HG02588 (cell line): ENCODE measurements around the gene MITD1.
"Not testable (repeated sequence)": the region's sequence is repeated elsewhere in the genome, so short reads cannot be mapped to it uniquely, and the experiment has no call there.

Experiments
- ATAC-seq: cut with Tn5 transposase; IDR thresholded peaks from one replicate; pipeline ENCODE4 v1.9.1; 2021; ENCODE audit warnings: mild to moderate bottlenecking, moderate library complexity; ENCODE audit not compliant: unreplicated experiment

The MITD1 gene

DNA sequence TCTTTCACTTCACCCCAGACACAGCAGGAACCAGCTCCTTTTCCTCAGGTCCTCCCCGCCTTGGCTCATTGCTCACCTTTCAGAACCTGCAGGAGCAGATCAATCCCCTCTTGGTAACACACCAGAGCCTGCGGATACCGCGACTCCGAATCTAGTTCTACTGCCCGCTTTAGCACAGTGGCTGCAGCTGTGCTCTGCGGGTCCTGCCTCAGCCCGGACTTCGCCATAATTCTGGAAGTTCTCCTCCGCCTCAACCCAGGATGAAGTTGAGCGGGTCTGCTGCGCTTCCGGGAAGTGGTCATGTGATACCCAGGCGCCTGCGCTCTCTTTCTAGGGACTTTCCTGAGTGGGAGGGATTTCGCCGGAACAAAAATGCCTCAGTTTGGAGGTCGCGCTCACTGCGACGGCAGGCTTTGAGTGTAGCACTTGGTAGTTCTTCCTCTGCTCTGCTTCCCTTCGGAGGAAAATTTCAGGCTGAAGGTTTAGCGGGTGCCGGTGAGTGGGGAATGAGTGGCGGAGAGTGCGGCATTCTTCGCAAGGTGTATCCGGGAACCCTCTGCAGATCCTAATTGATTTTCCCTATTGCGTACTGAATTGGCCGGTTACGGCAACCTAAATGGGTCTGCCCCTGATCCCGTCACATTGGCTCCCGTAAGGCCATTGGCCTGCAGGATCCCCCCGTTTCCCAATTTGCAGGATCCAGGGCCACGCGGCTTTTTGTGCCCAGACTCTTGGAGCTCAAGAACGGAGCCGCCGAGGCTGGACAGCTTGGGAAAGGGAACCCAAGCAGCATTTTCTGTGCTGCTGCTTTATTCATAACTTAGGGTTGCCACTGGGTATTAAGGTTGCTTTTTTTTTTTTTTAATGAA is at the start of gene MITD1, which contains the start of gene MRPL30:
Gene MITD1, minus strand, starts transcription at position 304 of the 869 bp plus-strand sequence. Its CDS starts 77 bp downstream, at position 227.
Gene MRPL30, plus strand, starts transcription at position 430 of the 869 bp plus-strand sequence. CDS start 5,020 bp downstream, outside the sequence.
- ATAC-seq = peak; percentile 93

DNA sequence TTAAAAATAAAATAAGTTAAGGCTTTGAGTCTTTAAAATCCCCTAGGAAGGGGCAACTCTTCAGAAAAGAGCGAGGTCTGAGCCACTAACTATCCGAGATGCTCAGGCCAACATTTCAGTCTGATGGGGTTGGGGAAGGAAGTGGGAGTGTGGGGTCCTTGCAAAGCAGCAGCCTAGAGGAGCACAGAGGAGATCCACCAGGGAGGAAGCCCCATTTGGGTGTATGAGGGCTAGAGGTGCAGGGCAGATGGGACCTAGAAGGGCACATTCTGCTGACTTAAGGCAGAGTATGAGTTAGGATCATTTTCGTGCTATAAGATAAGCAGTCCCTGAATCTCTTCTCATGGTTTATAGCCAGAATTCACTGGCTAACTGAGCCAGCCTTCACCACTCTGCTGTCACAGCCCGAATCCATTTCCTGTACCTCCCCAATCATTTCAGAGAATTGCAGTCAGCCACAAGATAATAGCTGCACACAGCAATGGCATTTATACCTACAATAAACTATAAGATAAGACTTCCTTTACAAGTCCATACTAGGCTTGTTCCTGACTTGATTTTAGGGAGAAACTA is 37.2 kb upstream of the MITD1 start:
- no peak for ATAC-seq

DNA sequence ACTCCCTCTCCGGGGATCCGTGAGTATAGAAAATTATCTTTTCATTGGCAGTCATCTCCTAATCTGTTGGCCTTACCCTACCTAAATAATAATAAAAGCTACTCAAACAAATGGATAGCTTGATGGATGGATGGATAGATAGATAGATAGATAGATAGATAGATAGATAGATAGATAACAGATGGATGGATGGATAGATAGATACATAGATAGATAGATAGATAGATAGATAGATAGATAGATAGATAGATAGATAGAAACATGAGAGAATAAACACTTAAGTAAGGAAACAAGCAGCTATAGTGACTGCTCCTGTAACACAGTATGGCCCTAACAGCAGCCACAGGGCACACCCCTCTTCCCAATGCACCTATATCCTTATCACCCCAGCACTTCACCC is 35.2 kb upstream of the MITD1 start:
- ATAC-seq = no peak

DNA sequence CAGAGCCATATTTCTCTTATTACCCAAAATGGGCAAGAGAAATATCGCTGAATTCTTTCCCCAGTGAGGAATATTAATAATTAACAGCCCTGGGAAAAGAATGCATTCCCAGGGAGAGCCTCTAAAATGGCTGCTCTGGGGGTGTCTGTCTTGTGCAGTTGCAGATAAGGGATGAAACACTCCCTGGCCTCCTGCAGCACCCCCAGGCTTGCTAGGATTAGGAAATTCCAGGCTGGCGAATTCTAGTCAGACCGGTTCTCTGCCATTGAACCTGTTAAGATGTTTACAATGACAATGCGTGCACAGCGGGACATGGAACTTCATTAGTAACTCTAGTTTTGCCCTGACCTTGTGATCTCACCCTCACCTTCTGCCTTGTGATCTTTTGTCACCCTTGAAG is 24.6 kb upstream of the MITD1 start:
- ATAC-seq = no peak

DNA sequence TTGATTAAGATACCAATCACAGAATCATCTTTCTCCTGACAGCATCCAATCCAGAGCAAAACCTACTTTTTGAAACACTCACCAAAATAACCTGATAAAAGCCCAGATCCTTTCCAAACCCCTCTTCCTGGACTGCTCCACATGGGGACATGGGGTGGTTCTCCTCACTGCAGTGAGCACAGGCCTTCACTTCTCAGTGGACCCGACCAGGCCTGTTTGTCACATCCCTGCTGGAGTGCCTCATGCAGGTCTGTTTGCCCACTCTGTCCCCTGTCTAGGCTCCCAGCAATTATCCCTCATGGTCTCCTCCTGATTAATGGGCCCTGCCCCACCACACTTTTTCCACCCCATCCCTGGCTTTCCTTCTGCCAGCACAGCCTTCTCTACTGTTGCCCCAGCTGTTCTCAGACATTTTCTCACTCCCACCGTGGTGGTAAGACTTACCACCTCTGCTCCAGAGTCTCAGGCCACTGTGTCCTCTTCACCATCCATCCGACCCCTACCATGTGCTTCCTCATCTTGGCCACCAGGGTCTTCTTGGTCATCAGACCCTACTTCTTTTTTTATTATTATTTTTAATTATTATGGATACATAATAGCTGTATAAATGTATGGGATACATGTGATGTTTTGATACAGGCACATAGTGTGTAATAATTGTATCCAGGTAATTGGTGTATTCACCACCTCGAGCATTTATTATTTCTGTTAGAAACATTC is 21.3 kb upstream of the MITD1 start:
- no peak for ATAC-seq

DNA sequence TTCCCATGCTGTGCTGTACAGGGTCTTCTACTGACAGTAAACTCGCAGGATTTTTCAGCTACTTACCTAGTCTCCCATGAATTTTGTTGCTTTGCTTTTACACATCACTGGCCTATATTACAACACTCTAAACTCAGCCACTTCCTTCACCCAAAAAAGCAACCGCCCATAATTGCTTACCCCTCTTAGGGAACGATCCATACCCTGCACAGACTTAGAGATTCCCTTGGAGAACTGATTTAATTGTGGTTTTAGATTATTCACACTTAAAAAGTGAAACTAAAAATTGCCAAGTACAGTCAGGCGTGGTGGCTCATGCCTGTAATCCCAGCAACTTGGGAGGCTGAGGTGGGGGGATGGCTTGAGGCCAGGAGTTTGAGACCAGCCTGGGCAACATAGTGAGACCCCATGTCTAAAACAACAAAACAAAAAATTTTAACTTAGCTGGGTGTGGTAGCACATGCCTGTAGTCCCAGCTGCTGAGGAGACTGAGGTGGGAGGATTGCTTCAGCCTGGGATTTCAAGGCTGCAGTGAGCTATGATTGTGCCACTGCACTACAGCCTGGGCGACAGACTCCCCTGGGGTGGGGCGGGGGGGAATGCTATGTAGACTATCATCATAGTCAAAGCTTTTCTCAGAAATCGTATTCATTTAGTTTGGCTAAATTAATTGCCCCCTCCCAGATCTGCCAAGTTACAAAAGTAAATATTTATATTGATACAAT is 19.4 kb upstream of the MITD1 start:
- ATAC-seq = no peak

GRCh38 chr2:99198103-99198841 is 17.4 kb upstream of the MITD1 start:
- ATAC-seq = no peak

- not testable (repeated sequence) for ATAC-seq
These were observed 11.5 kb upstream of the MITD1 start for GRCh38 chr2:99192364-99192763.

- no peak for ATAC-seq
These were observed 9.7 kb upstream of the MITD1 start for GRCh38 chr2:99190548-99190947.

DNA sequence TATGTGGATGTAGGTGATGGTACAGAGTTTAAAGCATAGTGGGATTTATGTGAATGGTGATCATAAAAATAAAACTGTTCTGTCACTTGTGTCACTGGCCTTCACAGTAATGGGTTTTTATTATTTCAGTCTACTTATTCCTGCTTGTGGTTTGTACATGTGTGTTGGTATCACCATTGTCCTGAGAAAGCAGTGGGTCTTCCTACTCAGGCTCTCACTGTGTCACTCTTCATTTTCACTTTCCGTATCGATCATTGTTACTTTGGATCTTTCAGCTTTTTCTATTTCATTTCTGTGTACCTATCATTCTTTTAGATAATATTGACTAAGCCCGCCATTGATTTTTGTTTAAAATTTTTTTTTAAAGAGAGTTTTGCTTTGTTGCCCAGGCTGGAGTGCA is 7.5 kb upstream of the MITD1 start:
- no peak for ATAC-seq

GRCh38 chr2:99187011-99187410 is 6.2 kb upstream of the MITD1 start:
- ATAC-seq = no peak

DNA sequence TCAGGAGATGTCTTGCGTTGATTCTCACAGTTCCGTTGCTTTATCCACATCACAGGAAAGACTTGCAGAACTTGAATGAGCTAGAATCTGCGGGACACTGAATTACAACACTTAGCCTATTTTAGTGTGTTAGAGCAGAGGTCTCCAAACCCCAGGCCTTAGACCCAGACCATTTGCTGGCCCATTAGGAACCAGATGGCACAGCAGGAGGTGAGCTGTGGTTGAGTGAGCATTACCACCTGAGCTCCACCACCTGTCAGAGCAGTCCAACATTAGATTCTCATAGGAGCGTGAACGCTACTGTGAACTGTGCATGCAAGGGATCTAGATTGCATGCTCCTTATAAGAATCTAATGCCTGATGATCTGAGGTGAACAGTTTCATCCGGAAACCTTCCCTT is 4.0 kb upstream of the MITD1 start:
- no peak for ATAC-seq

DNA sequence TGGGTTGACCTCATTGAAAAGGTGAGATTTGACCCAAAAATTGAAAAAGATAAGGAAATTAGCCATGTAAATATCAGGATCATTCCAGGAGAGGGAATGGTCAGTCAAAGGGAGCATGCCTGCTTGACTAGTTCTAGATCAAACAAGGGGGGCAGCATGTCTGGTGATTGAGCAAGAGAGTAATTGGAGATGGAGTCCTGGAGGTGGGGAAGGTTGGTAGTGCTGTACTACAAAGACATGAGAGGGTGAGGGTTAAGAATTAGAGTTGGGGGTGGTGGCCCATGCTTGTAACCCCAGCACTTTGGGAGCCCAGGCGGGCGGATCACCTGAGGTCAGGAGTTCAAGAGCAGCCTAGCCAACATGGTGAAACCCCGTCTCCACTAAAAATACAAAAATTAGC is 2.2 kb upstream of the MITD1 start:
- ATAC-seq = no peak

DNA sequence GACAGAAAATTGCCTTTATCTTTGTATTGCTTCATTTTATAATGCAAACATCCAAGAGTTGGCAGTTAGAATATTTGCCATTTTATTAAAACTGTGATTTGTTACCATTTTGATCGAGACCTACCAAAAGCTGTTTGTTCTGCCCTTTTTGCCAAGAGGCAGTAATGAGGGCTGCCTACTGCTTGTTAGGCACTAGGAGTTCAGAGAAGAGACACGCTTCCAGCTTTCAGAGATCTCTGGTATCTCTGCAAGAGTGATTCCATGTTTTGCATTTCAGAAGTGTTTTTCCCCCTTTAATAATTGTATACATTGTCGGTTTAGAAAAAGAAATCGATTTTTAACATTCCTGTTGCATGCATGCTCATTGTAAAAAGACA is 754 bp upstream of the MITD1 start:
- no peak for ATAC-seq

DNA sequence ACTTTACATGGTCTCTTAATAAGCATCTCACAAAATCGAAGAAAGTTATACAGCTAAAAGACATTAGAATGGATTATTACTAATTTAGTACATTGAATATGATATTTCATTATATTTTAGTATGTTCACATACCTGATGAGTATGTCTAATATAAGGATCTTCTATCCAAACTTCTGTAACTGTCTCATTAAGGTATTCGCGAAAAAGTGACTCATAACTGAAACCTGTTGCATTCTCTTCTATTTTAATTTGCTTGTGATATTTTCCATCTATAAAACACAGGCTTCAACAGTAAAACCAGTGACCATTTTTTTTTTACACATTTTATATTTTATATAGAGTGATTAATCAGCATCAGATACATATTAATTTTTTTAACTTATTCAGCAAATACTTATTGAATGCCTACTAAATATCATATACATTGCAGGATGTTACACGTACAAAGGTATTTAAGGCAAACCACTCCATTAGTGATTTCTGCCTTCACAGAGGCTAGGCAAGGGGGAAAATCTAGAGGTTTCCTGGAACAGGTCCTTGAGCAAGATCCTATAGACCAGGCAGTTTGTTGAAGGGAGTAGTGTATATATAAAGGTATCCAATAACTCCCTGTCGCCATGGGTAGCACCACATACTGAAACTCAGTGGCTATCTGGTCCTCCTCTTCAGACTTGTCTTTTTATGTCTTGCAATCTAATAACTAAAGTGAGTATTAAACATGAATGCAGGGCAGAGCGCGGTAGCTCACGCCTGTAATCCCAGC is 9.3 kb downstream of the MITD1 start:
- ATAC-seq = no peak

DNA sequence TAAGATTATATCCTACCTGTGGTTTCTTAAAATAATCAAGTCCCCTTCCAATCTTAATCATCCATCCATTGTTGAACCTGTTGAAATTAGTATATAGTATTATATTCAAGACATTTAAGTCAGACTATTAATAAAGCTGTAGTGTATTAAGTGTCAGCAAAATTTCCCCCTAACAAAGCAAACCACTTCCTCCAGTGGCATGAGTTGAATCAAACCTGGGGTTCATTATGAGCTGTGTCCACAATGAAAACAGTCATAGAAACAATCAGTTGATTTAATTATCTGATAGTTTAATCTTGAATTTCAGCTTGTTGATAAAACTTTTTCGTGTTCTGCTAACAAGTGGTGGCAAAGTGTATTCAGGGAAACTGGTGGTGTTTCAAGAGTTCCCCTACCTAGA is 11.3 kb downstream of the MITD1 start:
- ATAC-seq = no peak

DNA sequence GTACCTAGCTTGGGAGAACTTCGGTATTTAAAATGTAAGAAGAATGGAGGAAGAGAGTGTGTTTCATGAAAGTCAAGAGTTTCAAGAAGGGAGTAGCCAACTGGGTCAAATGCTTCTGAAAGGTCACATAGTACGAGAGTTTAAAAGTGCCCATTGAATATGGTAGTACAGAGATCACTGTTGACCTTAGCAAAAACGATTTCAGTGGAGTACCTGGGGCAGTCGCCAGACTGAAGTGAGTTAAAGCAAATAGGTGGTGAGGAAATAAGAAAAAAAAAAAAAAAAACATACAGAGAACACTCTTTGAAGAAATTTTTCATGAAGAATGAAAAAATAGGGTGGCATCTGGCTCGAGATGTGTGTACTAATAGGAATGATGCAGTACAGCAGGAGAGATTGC is 14.6 kb downstream of the MITD1 start:
- ATAC-seq = no peak

GRCh38 chr2:99159594-99159993 is 21.3 kb downstream of the MITD1 start:
- ATAC-seq = no peak

DNA sequence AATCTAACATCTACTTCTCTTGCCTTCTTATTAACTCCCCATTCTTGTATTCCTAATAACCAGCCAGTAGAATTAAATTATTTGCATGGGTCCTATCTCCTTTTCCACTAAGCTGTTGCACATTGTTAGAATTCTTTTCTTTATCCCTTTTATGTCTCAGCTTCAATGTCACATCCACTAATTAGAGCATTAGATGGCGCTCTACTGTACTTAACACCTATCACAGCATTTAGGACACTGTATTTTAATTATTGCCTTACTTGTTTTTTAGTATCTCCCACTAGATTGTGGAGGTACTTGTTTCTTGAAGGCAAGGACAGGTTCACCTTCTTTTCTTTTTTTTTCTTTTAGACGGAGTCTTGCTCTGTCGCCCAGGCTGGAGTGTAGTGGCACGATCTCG is 22.3 kb downstream of the MITD1 start:
- ATAC-seq = no peak

DNA sequence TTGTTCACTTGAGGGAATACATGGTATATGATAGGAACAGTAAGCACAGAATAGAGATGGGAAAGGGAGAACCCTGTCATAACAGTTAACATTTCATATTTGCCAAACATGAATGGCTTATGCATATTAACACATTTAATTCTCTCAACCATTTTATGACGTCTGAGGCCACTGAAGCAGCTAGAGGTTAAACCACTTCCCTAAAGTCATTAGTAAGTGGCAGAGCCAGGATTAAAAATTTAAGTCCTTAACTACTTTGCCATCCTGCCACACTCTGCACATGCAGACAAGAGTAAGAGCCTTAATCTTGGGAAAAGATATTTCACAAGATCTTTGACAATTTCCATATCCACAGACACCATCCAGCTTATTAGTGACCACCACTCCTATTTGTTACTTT is 24.0 kb downstream of the MITD1 start:
- ATAC-seq = no peak
